ENCODE measurements around the gene KCNJ11. TPM values are rescaled to one million over a fixed set of nuclear protein-coding genes. Genes with fewer than 3 reads are reported as not detected.

The KCNJ11 gene
- total RNA-seq, 1 experiment from 2014 or later: 7.5 TPM

DNA sequence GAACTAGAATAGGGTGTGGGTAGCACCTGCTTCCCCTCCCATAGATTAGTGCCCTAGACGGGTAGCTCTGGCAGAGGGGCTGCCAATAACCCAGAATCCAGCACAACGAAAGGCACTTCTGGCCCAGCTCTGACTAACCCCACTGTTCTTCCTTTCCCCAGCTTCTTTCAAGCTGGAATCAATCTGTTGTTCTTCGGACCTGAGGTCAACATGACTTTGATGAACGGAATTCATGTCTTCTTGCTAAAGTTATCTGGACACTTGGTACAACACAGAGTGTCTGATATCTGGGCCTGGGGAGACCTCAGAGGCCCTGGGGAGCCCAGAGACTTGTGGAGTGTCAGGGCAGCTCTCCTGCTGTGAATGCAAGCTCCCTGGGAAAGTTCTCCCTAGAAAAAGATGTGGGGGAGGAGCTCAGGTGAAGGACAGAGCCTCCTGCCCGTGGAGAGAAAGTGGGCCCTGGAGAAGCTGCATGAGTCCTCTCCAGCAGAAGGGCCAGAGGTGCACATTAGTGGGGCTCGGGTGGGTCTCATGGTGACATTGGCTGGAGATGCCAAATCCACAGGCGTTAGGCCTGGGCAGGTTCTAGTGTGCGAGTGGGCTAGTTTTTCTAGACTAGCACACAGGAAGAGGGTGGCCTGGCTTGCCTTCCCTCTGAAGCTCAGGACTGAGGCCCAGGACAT lies 6.3 kb downstream of the KCNJ11 start:
- no peak overlapping the region for H3K4me2 ChIP-seq (ENCODE audit: low read length)
- H3K4me3 ChIP-seq (replicated peaks in 1 of 2; ENCODE audit: low read depth in 1 of 2, low read length in 2 of 2): no peak overlapping the region
- TF ChIP-seq ZNF274 (IDR thresholded peaks at IDR 0.05; ENCODE audit: low read depth, low read length): no peak
- no peak for TF ChIP-seq JUND (IDR thresholded peaks at IDR 0.05)
- TF ChIP-seq, protein P1, sequence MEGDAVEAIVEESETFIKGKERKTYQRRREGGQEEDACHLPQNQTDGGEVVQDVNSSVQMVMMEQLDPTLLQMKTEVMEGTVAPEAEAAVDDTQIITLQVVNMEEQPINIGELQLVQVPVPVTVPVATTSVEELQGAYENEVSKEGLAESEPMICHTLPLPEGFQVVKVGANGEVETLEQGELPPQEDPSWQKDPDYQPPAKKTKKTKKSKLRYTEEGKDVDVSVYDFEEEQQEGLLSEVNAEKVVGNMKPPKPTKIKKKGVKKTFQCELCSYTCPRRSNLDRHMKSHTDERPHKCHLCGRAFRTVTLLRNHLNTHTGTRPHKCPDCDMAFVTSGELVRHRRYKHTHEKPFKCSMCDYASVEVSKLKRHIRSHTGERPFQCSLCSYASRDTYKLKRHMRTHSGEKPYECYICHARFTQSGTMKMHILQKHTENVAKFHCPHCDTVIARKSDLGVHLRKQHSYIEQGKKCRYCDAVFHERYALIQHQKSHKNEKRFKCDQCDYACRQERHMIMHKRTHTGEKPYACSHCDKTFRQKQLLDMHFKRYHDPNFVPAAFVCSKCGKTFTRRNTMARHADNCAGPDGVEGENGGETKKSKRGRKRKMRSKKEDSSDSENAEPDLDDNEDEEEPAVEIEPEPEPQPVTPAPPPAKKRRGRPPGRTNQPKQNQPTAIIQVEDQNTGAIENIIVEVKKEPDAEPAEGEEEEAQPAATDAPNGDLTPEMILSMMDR (IDR thresholded peaks at IDR 0.05 in 2 of 3, conservative IDR thresholded peaks at IDR 0.05 in 1 of 3; ENCODE audit: borderline replicate concordance in 1 of 3, insufficient read depth in 1 of 3, low read depth in 2 of 3, low read length in 2 of 3): no peak
- TF ChIP-seq FOSL1 (IDR thresholded peaks at IDR 0.05; ENCODE audit: low read depth): no peak
- no peak for TF ChIP-seq SRF (IDR thresholded peaks at IDR 0.05; ENCODE audit: low read depth)
- TF ChIP-seq EZH2 (IDR thresholded peaks at IDR 0.05): no peak
- TF ChIP-seq EZH2phosphoT487 (IDR thresholded peaks at IDR 0.05; ENCODE audit: borderline replicate concordance): no peak
- TF ChIP-seq, protein P2, sequence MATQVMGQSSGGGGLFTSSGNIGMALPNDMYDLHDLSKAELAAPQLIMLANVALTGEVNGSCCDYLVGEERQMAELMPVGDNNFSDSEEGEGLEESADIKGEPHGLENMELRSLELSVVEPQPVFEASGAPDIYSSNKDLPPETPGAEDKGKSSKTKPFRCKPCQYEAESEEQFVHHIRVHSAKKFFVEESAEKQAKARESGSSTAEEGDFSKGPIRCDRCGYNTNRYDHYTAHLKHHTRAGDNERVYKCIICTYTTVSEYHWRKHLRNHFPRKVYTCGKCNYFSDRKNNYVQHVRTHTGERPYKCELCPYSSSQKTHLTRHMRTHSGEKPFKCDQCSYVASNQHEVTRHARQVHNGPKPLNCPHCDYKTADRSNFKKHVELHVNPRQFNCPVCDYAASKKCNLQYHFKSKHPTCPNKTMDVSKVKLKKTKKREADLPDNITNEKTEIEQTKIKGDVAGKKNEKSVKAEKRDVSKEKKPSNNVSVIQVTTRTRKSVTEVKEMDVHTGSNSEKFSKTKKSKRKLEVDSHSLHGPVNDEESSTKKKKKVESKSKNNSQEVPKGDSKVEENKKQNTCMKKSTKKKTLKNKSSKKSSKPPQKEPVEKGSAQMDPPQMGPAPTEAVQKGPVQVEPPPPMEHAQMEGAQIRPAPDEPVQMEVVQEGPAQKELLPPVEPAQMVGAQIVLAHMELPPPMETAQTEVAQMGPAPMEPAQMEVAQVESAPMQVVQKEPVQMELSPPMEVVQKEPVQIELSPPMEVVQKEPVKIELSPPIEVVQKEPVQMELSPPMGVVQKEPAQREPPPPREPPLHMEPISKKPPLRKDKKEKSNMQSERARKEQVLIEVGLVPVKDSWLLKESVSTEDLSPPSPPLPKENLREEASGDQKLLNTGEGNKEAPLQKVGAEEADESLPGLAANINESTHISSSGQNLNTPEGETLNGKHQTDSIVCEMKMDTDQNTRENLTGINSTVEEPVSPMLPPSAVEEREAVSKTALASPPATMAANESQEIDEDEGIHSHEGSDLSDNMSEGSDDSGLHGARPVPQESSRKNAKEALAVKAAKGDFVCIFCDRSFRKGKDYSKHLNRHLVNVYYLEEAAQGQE (IDR thresholded peaks at IDR 0.05; ENCODE audit: low read depth): no peak
- TF ChIP-seq, protein P3, sequence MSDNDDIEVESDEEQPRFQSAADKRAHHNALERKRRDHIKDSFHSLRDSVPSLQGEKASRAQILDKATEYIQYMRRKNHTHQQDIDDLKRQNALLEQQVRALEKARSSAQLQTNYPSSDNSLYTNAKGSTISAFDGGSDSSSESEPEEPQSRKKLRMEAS (IDR thresholded peaks at IDR 0.05): no peak
- TF ChIP-seq SIN3A (IDR thresholded peaks at IDR 0.05; ENCODE audit: low read depth): no peak
- TF ChIP-seq, protein P4, sequence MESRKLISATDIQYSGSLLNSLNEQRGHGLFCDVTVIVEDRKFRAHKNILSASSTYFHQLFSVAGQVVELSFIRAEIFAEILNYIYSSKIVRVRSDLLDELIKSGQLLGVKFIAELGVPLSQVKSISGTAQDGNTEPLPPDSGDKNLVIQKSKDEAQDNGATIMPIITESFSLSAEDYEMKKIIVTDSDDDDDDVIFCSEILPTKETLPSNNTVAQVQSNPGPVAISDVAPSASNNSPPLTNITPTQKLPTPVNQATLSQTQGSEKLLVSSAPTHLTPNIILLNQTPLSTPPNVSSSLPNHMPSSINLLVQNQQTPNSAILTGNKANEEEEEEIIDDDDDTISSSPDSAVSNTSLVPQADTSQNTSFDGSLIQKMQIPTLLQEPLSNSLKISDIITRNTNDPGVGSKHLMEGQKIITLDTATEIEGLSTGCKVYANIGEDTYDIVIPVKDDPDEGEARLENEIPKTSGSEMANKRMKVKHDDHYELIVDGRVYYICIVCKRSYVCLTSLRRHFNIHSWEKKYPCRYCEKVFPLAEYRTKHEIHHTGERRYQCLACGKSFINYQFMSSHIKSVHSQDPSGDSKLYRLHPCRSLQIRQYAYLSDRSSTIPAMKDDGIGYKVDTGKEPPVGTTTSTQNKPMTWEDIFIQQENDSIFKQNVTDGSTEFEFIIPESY (IDR thresholded peaks at IDR 0.05; ENCODE audit: extremely low read depth, insufficient replicate concordance, low read length): no peak
- no peak for TF ChIP-seq CEBPB (IDR thresholded peaks at IDR 0.05; ENCODE audit: low read depth)
- no peak for TF ChIP-seq SP1 (IDR thresholded peaks at IDR 0.05; ENCODE audit: low read depth)
- TF ChIP-seq ELF1 (IDR thresholded peaks at IDR 0.05; ENCODE audit: borderline replicate concordance, low read depth): no peak
- no peak for TF ChIP-seq POLR2AphosphoS5 (IDR thresholded peaks at IDR 0.05; ENCODE audit: low read depth, low read length)
- no peak for TF ChIP-seq RAD21 (IDR thresholded peaks at IDR 0.05; ENCODE audit: low read depth)
- TF ChIP-seq ZFX (IDR thresholded peaks at IDR 0.05): no peak
- TF ChIP-seq TCF7L2 (IDR thresholded peaks at IDR 0.05; ENCODE audit: borderline replicate concordance, extremely low read depth, insufficient read depth, insufficient read length): no peak
- no peak for TF ChIP-seq POLR2A (IDR thresholded peaks at IDR 0.05; ENCODE audit: borderline replicate concordance, extremely low read depth, insufficient read depth, insufficient read length)
- no peak for TF ChIP-seq YY1 (IDR thresholded peaks at IDR 0.05; ENCODE audit: extremely low read depth, insufficient replicate concordance, low read depth, low read length)
- ChIA-PET CTCF (interaction anchor here (1.0 to 2.4 kb wide), 4 partner anchors 16 to 152 kb away, joined by 3 to 8 read pairs (median 5); no protein-coding TSS in a partner anchor), RAD21 (ENCODE audit: low non-redundant PET in 1 of 2, low total read pairs in 2 of 2, uncharacterized antibody in 2 of 2, unreplicated experiment in 2 of 2) (interaction anchor here in 1 of 2 experiments (1.0 kb wide), 1 partner anchor 29 kb away, joined by 3 read pairs; no protein-coding TSS in a partner anchor), POLR2A (no interaction called here)
- H3K9me3 ChIP-seq (ENCODE audit: control insufficient read depth in 1 of 2, insufficient read depth in 1 of 2, low read depth in 1 of 2, low read length in 2 of 2): peaks cover 6 to 8% of the 10 kb centered on the region in 2 experiments; a peak in 3 of 4 replicates
- no peak for ATAC-seq
- DNase-seq (ENCODE audit: low read depth, low spot score): no peak
- intact Hi-C loops (cut with micrococcal nuclease): loop anchor here (5.0 kb wide), 1 partner anchor 215 kb away; no protein-coding TSS in a partner anchor
- H3K9ac ChIP-seq (ENCODE audit: low read length): no peak overlapping the region
- H3K9me2 ChIP-seq (ENCODE audit: insufficient read depth): no peaks in the 10 kb centered on the region
- no peaks in the 10 kb centered on the region for H3K27me3 ChIP-seq (ENCODE audit: insufficient read depth, low read length)
- no peak overlapping the region for H3K27ac ChIP-seq (ENCODE audit: low read depth, low read length)
- H3K79me2 ChIP-seq (ENCODE audit: insufficient read depth, low read length): no peaks in the 10 kb centered on the region
- H2AFZ ChIP-seq (ENCODE audit: low read depth, low read length, poor library complexity, severe bottlenecking): no peak overlapping the region
- no peaks in the 10 kb centered on the region for H4K20me1 ChIP-seq (ENCODE audit: insufficient read depth)
- H3K36me3 ChIP-seq (ENCODE audit: control insufficient read depth in 1 of 2, insufficient read depth in 2 of 2, low read length in 2 of 2): no peaks in the 10 kb centered on the region
- H3K4me1 ChIP-seq (ENCODE audit: control insufficient read depth in 1 of 2, insufficient read depth in 2 of 2, low read length in 2 of 2): peaks cover 0 to 8% of the 10 kb centered on the region in 2 experiments; a peak in 2 of 4 replicates
- BruUV-seq (replicated peaks): no TSS peak

Data from HCT116 (cell line).